Posterior cingulate gyrus (tissue), 11 donors: ENCODE measurements around the gene MNS1.
"Not testable (repeated sequence)": the region's sequence is repeated elsewhere in the genome, so short reads cannot be mapped to it uniquely, and the experiment has no call there.

ENCODE experiments used
- DNase-seq, 10 donors: peaks; one replicate each; pipeline versions ENCODE4 v3.0.0 to v3.0.0-alpha.2; 2020 to 2021; ENCODE audit warnings: mixed read lengths in 3 of 10
- intact Hi-C: fragments of 100-400 bp; cut with DNase I; formaldehyde crosslinking; loops from one replicate; pipeline ENCODE4 v1.15.1; 2023

The MNS1 gene

GRCh38 chr15:56464893-56465520 lies at the start of gene MNS1:
Gene MNS1 (minus strand): TSS chr15:56465137. CDS start chr15:56464972, 165 bp downstream.
- DNase-seq: peak; percentile 76 to 97 (median 86)
- intact Hi-C loops: no loop called here

- no peak for DNase-seq
- intact Hi-C loops: loop anchor here (2.0 to 10.0 kb wide), 4 partner anchors 371 to 1028 kb away; no protein-coding TSS in a partner anchor
These were observed 31.7 kb upstream of the MNS1 start for GRCh38 chr15:56496635-56497034.

DNA sequence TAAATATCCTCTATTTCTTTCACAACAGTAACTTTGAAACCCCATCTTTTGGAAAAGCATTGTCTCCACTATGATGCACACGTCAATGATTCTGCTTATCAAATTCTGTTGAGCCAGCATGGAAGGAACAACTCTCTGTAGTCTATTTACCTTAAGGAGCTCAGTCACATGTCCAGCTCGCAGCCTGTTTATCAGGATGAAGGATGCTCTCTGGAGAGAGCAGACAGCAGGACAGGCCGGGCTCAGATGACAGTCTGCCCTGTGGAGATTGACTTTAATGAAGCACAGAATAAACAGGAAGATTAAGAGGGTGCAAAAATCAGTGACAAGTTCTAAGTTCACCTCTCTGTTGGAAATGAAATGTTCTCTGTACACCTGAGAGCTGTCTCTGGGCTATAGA lies 30.6 kb upstream of the MNS1 start:
- intact Hi-C loops: loop anchor here (5.0 to 10.0 kb wide), 3 partner anchors 372 to 1029 kb away; no protein-coding TSS in a partner anchor
- DNase-seq: no peak

DNA sequence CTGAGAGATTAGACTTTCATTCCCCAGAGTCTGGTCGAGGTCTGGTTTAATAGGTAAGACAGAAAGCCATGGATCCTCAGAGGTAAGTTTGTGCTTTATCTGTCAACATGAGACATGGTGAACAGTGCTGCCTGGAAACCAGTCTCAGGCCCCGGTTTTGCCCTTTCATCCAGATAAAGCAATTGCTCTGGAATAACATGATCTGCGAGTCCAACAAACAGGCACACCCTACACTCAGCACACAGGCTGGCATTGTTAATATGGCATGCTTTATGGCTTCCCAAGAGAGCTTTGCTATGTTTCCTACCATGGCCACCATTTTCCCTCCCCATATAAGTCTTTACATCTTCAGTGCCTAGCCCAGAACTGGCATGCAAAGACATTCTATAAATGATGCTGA lies 30.1 kb upstream of the MNS1 start:
- intact Hi-C loops: loop anchor here (5.0 to 10.0 kb wide), 3 partner anchors 372 to 1030 kb away; no protein-coding TSS in a partner anchor
- DNase-seq: no peak

DNA sequence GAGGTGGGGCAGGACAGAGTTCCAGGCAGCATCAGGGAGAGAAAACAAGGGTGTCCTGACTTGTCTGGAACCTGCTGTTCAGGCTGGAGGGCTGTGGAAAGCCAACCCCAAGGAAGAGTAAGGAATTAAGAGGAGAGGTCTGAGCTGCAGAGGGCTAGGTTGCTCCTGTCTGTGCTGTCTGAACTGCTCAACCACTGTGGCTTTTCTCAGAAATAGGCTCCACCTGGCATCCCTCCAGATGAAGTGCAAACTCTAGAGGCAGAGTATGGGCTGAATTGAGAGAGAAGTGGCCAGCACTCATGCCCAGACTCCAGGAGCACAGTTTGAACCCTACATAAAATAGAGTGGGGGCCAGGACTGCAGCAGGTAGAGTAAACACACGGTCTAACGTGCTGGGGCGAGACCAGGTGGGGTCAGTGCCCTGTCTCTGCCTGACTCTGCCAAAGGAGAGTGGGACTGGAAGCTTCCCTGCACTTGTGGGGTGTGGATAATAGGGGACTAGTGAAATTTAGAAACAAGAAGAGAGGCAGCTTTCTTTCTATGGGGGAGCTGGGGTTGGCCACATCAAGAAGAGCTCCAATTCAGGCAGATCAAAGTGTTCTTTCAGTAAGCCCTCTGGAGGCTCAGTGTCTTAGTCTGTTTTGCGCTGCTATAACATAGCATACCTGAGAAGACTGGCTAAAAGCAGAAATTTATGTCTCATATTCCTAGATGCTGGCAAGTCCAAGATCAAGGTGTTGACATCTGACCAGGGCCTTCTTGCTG lies 28.0 kb upstream of the MNS1 start:
- peak in 1 of 10 donors; percentile 33 for DNase-seq
- intact Hi-C loops: loop anchor here (5.0 to 10.0 kb wide), 3 partner anchors 652 to 1032 kb away; no protein-coding TSS in a partner anchor

DNA sequence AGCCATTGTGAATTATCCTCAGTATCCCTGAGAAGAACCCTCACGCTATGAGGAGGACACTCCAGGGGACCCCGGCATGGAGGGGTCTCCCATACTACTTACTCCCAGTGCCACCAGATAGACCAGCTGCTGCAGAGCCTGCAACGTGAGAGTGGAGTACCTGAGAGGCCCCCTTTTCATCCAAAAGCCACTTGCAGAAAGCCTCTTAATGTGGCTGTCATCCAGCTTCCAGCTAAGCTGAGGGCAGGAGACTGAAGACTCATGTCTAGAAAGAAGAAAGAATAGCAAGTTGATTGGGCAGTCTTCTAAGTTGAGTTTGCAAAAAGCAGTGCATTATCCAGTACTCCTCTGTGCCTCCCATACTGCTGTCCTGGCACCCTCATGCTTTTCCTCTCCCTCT lies 27.3 kb upstream of the MNS1 start:
- intact Hi-C loops: loop anchor here (5.0 to 10.0 kb wide), 3 partner anchors 653 to 1033 kb away; no protein-coding TSS in a partner anchor
- DNase-seq: no peak

- DNase-seq: peak; percentile 55 to 96 (median 78)
- intact Hi-C loops: loop anchor here (5.0 to 10.0 kb wide), 3 partner anchors 654 to 1034 kb away; no protein-coding TSS in a partner anchor
These were observed 26.3 kb upstream of the MNS1 start for GRCh38 chr15:56491110-56491722.

- no peak for DNase-seq
- intact Hi-C loops: loop anchor here (5.0 to 10.0 kb wide), 3 partner anchors 654 to 1034 kb away; no protein-coding TSS in a partner anchor
These were observed 25.5 kb upstream of the MNS1 start for GRCh38 chr15:56490461-56490860.

- DNase-seq, intact Hi-C loops: not testable (repeated sequence)
These were observed 21.3 kb upstream of the MNS1 start for GRCh38 chr15:56486206-56486605.

- intact Hi-C loops, DNase-seq: not testable (repeated sequence)
These were observed 20.5 kb upstream of the MNS1 start for GRCh38 chr15:56485426-56485825.

DNA sequence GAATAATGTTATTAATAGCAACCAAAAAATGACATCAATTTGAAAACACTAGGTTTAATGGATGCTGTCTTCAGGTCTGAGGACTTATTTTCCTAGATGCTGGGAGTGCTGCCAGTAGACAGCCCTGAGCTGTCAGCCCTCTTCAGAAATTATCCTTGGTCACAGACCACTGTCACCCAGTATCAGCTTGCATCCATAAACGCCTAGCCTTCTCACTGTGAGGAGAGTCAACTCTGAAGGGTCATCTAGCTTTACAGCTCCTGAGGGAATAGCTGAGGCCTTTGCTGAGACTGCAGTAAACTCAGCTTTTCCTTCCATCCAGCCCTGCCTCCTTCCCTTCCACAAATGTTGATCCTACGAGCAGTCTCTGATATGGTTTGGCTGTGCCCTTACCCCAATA lies 19.4 kb upstream of the MNS1 start:
- intact Hi-C loops: no loop called here
- DNase-seq: no peak

DNA sequence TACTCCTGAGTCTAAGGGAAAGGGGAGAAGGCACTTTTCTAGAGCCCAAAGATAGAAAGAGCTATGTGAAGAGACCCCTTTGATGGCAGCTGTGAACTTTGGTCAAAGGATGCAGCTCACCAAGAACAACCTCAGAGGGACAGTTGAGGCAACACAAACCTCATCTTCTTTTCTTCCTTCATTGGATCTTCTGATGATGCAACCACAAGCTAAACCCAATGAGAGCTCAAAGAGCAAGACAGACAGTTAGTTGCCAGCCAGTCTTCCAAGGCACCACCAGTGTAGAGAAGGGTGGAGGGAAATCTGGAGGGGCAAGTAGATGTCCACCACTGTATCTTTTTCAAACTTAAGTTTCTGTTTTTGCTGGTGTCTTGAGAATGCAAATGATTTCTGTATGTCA lies 10.4 kb upstream of the MNS1 start:
- intact Hi-C loops: no loop called here
- no peak for DNase-seq

GRCh38 chr15:56473017-56473416 lies 8.1 kb upstream of the MNS1 start:
- DNase-seq: no peak
- intact Hi-C loops: no loop called here

GRCh38 chr15:56472278-56472677 lies 7.3 kb upstream of the MNS1 start:
- intact Hi-C loops: no loop called here
- no peak for DNase-seq

DNA sequence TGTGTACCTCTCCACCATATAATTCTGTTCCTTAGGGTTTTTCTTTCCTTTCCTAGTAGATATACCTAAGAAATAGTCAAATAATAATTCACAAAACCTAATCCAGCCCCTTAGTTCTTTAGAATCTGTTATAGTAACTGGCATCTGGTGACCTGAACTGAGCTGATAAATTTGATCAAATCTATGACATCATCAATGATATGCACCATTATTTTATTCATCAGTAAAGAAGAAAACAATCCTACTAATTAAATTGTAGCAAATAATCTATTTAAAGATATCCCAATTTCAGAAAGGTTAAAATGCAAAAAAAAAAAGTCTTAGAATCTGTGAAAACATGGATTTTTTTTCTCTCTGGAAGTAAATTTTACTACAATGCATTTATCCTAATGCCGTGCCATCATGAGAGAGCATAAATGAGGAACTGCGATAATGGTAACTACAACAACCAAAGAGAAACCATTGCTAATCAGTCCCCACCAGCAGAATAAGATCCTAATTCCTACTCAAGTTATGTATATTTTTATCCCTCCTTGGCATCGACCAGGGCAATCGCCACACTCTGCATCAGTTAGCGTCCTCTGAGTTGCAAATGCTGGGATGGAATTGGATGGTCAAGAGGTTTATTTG lies 6.6 kb upstream of the MNS1 start:
- DNase-seq: no peak

GRCh38 chr15:56469483-56469882 lies 4.5 kb upstream of the MNS1 start:
- DNase-seq: no peak
- intact Hi-C loops: no loop called here

More for the DNA sequence above, 6.6 kb upstream of the MNS1 start:
- intact Hi-C loops: no loop called here

DNA sequence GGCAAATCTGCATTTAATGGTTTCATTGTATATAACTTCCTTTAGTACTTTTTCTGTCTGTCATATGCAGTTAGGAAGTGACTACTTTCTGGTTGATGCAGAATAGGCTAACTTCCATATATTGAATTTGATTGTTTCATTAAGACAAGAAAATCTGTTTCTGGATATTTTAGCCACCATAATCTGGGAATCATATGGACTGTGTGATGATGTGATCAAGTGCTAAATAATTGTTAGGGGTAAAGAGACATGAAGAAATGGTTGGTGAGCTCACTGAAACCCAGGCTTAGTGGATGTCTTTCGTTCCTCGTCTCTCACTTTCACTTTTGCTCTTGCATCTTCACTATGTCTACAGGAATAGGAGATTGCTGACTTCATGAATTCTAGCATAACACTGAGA lies 3.5 kb upstream of the MNS1 start:
- intact Hi-C loops: no loop called here
- DNase-seq: no peak

DNA sequence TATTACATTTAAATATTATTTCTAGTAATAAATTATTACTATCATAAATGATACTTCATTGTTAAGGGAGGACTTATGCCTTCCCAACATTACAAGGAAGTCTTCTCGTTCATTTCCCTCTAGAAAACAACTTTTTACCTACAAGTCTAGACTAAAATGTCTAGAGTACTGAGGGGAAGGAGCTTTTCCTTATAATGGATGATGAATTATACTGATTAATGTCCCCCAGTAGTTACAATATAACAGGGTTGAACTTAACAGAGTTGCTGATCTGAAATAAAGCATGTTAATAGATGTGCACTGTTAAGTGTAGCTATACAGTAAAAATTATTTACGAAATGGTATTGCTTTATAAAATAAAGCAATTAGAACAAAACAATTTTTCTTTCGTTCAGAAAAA lies 2.7 kb upstream of the MNS1 start:
- intact Hi-C loops: no loop called here
- no peak for DNase-seq

DNA sequence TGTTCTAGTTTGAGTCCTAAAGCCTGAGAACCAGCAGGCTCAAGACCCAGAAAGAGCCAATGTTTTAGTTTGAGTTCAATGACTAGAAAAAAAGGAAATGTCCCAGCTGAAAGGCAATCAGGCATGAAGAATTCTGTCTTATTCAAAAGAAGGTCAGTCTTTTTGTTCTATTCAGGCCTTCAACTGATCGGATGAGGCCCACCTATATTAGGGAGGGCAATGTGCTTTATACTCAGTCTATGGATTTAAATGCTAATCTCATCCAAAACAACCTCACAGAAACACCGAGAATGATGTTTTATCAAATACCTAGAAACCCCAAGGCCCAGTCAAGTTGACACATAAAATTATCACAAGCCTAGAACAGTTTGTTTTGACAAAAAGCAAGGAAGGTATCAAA lies 4.0 kb downstream of the MNS1 start:
- intact Hi-C loops: no loop called here
- DNase-seq: no peak

DNA sequence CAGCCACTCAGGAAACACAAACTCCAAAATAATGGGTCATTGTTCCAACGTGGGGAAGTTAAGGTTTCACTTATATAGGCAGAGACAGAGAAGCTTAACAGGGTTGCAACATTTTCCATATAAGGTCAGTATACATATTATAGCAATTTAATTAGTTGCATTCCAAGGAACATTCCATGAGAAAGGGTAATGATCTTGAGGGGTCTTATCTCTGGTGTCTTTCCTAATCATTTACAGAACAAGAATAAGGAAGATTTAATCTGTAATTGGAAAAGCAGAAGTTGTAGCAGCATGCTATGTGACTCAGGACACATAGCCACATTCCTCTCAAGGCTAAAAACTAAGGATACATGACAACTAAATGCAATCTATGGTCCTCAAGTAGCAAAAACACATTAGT lies 4.9 kb downstream of the MNS1 start:
- intact Hi-C loops: no loop called here
- no peak for DNase-seq

GRCh38 chr15:56459096-56459495 lies 5.8 kb downstream of the MNS1 start:
- intact Hi-C loops: no loop called here

More at GRCh38 chr15:56459096-56459495, 5.8 kb downstream of the MNS1 start:
- no peak for DNase-seq
